ENCODE results near the gene GCK. TPM values are rescaled to one million over a fixed set of nuclear protein-coding genes. Genes with fewer than 3 reads are reported as not detected.

GCK gene
- polyA plus RNA-seq, 1 of the 3 experiments (the other 2 are of a cell fraction), result 1.6 TPM

DNA sequence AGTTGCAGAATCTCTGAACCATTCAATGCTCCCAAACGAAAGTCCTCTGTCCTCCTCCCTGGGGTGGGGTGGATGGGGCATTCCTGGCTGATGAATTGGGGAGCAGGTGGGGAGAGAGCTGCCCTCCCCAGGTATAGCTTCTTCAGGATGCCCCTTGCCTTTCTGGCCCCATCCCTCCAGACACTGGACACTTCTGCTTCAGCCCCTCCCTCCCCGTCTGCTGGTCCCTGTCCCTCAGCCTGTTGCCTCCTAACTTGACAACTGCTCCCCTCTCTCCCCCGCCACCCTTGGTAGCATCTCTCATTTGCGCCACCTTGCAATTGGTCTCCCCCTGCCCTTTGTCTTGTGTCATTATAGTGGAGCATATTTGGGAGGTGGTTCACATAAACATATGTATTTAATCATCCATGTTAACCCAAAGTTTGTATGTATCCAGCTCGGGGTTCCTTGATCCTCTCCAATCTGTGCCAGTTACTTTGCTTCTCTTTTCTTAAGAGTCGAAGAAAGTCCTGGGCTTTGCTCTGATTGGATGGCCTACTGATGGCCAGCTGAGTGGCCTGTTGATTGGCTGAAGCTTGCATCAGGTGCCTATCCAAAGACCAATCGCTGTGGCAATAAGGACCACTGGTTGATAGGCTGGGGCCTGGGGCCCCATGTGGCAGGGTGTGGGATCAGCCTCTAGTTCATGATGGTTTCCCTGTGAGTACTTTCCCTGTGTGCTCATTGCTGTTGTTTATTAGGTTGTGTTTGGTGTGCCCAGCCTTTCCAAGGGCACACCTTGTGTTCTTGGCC, 4.0 kb upstream of the GCK start (continued):
- TF ChIP-seq, protein P1, sequence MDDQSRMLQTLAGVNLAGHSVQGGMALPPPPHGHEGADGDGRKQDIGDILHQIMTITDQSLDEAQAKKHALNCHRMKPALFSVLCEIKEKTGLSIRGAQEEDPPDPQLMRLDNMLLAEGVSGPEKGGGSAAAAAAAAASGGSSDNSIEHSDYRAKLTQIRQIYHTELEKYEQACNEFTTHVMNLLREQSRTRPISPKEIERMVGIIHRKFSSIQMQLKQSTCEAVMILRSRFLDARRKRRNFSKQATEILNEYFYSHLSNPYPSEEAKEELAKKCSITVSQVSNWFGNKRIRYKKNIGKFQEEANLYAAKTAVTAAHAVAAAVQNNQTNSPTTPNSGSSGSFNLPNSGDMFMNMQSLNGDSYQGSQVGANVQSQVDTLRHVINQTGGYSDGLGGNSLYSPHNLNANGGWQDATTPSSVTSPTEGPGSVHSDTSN (IDR thresholded peaks at IDR 0.05), result no peak
- TF ChIP-seq, protein P2, sequence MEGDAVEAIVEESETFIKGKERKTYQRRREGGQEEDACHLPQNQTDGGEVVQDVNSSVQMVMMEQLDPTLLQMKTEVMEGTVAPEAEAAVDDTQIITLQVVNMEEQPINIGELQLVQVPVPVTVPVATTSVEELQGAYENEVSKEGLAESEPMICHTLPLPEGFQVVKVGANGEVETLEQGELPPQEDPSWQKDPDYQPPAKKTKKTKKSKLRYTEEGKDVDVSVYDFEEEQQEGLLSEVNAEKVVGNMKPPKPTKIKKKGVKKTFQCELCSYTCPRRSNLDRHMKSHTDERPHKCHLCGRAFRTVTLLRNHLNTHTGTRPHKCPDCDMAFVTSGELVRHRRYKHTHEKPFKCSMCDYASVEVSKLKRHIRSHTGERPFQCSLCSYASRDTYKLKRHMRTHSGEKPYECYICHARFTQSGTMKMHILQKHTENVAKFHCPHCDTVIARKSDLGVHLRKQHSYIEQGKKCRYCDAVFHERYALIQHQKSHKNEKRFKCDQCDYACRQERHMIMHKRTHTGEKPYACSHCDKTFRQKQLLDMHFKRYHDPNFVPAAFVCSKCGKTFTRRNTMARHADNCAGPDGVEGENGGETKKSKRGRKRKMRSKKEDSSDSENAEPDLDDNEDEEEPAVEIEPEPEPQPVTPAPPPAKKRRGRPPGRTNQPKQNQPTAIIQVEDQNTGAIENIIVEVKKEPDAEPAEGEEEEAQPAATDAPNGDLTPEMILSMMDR (IDR thresholded peaks at IDR 0.05), result no peak

DNA sequence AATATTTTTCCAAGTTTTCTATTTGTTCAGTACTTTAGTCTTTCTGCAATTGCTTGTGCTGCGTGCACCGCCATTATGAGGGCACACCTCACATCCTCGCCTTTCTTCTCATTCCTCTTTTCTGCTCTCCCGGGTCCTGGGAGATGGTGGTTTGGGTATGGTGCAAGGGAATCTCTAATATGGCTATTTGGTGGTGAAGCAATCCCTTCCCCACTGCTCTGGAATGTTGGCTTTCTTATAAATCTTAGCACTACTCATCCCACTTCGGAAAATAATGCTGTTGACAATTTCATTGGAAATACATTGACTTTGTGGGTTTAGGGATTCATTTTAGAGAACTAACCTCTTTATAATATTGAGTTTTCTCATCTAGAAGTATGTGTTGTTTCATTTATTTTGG, 1.9 kb upstream of the GCK start:
- Histone ChIP-seq H3K9ac (no peak overlapping the region), H3K9me2 (no peaks in the 10 kb centered on the region), H3K79me2 (ENCODE audit: insufficient read depth) (no peaks in the 10 kb centered on the region), H3K36me3 (replicated peaks in 1 of 2; ENCODE audit: control insufficient read depth in 1 of 2, insufficient read depth in 2 of 2, low read length in 1 of 2) (no peaks in the 10 kb centered on the region), H3K9me3 (no peaks in the 10 kb centered on the region), H3K4me2 (no peak overlapping the region), H3K27me3 (ENCODE audit: insufficient read depth) (no peaks in the 10 kb centered on the region), H3K4me1 (ENCODE audit: control insufficient read depth in 1 of 2, insufficient read depth in 2 of 2, low read depth in 1 of 2, low read length in 1 of 2) (no peaks in the 10 kb centered on the region; a peak in 1 of 4 replicates), H3K27ac (ENCODE audit: low read depth in 2 of 2, low read length in 1 of 2) (no peak overlapping the region), H2AFZ (ENCODE audit: low read depth) (no peak overlapping the region), H4K20me1 (ENCODE audit: insufficient read depth) (no peaks in the 10 kb centered on the region), H3F3A (replicated peaks; ENCODE audit: insufficient read depth) (peaks cover 8% of the 10 kb centered on the region), H3K4me3 (ENCODE audit: low read depth in 2 of 2, low read length in 1 of 2) (no peak overlapping the region)
- TF ChIP-seq EZH2phosphoT487 (IDR thresholded peaks at IDR 0.05; ENCODE audit: borderline replicate concordance, low read depth), result no peak
- no peak for TF ChIP-seq EP300 (IDR thresholded peaks at IDR 0.05; ENCODE audit: borderline replicate concordance in 1 of 2, low read depth in 1 of 2, low read length in 1 of 2)
- no peak for TF ChIP-seq SIN3A (IDR thresholded peaks at IDR 0.05; ENCODE audit: borderline replicate concordance, low read depth, low read length)
- no peak for TF ChIP-seq CHD2 (IDR thresholded peaks at IDR 0.05; ENCODE audit: low read length, partially characterized antibody)
- no peak for TF ChIP-seq ELF1 (IDR thresholded peaks at IDR 0.05)
- no peak for TF ChIP-seq SMC3 (IDR thresholded peaks at IDR 0.05; ENCODE audit: low read depth, low read length)
- TF ChIP-seq MEF2A (IDR thresholded peaks at IDR 0.05; ENCODE audit: borderline replicate concordance, low read depth), result no peak
- TF ChIP-seq, protein P3, sequence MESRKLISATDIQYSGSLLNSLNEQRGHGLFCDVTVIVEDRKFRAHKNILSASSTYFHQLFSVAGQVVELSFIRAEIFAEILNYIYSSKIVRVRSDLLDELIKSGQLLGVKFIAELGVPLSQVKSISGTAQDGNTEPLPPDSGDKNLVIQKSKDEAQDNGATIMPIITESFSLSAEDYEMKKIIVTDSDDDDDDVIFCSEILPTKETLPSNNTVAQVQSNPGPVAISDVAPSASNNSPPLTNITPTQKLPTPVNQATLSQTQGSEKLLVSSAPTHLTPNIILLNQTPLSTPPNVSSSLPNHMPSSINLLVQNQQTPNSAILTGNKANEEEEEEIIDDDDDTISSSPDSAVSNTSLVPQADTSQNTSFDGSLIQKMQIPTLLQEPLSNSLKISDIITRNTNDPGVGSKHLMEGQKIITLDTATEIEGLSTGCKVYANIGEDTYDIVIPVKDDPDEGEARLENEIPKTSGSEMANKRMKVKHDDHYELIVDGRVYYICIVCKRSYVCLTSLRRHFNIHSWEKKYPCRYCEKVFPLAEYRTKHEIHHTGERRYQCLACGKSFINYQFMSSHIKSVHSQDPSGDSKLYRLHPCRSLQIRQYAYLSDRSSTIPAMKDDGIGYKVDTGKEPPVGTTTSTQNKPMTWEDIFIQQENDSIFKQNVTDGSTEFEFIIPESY (IDR thresholded peaks at IDR 0.05; ENCODE audit: borderline replicate concordance, low read depth), result no peak
- TF ChIP-seq FOXM1 (IDR thresholded peaks at IDR 0.05; ENCODE audit: low read depth), result no peak
- TF ChIP-seq, protein P4, sequence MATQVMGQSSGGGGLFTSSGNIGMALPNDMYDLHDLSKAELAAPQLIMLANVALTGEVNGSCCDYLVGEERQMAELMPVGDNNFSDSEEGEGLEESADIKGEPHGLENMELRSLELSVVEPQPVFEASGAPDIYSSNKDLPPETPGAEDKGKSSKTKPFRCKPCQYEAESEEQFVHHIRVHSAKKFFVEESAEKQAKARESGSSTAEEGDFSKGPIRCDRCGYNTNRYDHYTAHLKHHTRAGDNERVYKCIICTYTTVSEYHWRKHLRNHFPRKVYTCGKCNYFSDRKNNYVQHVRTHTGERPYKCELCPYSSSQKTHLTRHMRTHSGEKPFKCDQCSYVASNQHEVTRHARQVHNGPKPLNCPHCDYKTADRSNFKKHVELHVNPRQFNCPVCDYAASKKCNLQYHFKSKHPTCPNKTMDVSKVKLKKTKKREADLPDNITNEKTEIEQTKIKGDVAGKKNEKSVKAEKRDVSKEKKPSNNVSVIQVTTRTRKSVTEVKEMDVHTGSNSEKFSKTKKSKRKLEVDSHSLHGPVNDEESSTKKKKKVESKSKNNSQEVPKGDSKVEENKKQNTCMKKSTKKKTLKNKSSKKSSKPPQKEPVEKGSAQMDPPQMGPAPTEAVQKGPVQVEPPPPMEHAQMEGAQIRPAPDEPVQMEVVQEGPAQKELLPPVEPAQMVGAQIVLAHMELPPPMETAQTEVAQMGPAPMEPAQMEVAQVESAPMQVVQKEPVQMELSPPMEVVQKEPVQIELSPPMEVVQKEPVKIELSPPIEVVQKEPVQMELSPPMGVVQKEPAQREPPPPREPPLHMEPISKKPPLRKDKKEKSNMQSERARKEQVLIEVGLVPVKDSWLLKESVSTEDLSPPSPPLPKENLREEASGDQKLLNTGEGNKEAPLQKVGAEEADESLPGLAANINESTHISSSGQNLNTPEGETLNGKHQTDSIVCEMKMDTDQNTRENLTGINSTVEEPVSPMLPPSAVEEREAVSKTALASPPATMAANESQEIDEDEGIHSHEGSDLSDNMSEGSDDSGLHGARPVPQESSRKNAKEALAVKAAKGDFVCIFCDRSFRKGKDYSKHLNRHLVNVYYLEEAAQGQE (IDR thresholded peaks at IDR 0.05; ENCODE audit: low read depth, low read length), result no peak
- no peak for TF ChIP-seq POLR2AphosphoS5 (IDR thresholded peaks at IDR 0.05; ENCODE audit: low read depth, low read length)
- TF ChIP-seq RFX5 (IDR thresholded peaks at IDR 0.05; ENCODE audit: low read length), result no peak
- no peak for TF ChIP-seq TAF1 (IDR thresholded peaks at IDR 0.05; ENCODE audit: borderline replicate concordance, low read depth, low read length)
- TF ChIP-seq, protein P5, sequence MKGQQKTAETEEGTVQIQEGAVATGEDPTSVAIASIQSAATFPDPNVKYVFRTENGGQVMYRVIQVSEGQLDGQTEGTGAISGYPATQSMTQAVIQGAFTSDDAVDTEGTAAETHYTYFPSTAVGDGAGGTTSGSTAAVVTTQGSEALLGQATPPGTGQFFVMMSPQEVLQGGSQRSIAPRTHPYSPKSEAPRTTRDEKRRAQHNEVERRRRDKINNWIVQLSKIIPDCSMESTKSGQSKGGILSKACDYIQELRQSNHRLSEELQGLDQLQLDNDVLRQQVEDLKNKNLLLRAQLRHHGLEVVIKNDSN (IDR thresholded peaks at IDR 0.05; ENCODE audit: borderline replicate concordance, low read depth), result no peak
- TF ChIP-seq GATA2 (CRISPR knock-in tag; IDR thresholded peaks at IDR 0.05), result no peak
- TF ChIP-seq TCF12 (IDR thresholded peaks at IDR 0.05), result no peak
- TF ChIP-seq YY1 (IDR thresholded peaks at IDR 0.05; ENCODE audit: low read depth), result no peak
- TF ChIP-seq JUND (IDR thresholded peaks at IDR 0.05), result no peak
- no peak for TF ChIP-seq RXRA (IDR thresholded peaks at IDR 0.05; ENCODE audit: borderline replicate concordance, low read depth)
- no peak for DNase-seq
- POLR2A ChIA-PET, result no interaction called here
- 67% methylated on average over 5 of the region's 5 CpGs for WGBS (ENCODE audit: low lambda C conversion rate)
- CTCF ChIA-PET, result no interaction called here

All from SK-N-SH (cell line).